Measurements from ENCODE around the gene ABHD17A. TPM values are rescaled to one million over a fixed set of nuclear protein-coding genes. Genes with fewer than 3 reads are reported as not detected.
"Not testable (repeated sequence)": the region's sequence is repeated elsewhere in the genome, so short reads cannot be mapped to it uniquely, and the experiment has no call there.

Gene ABHD17A
- total RNA-seq, 1 donor from 2014 or later = 76.4 TPM

DNA sequence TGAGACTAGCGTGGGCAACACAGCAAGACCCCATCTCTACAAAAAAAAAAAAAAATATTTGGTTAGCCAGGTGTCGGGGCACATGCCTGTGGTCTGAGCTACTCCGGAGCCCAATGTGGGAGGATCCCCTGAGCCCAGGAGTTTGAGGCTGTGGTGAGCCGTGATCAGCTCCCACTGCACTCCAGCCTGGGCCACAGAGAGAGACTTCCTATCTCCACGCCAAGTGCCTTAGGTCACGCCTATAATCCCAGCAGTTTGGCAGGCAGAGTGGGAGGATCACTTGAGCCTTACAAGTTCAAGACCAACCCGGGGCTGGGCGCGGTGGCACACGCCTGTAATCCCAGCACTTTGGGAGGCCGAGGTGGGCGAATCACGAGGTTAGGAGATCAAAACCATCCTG, 11.2 kb upstream of the ABHD17A start:
- intact Hi-C loops (cut with DNase I) = no loop called here
- peak; percentile 46 for DNase-seq
- no peak for ATAC-seq
- Histone ChIP-seq H3K4me1 (peaks cover 34% of the 10 kb centered on the region), H3K27ac (no peak overlapping the region), H3K9me3 (no peaks in the 10 kb centered on the region), H3K36me3 (no peaks in the 10 kb centered on the region), H3K4me3 (no peak overlapping the region), H3K27me3 (ENCODE audit: low read depth) (no peaks in the 10 kb centered on the region)
- TF ChIP-seq, protein P1, sequence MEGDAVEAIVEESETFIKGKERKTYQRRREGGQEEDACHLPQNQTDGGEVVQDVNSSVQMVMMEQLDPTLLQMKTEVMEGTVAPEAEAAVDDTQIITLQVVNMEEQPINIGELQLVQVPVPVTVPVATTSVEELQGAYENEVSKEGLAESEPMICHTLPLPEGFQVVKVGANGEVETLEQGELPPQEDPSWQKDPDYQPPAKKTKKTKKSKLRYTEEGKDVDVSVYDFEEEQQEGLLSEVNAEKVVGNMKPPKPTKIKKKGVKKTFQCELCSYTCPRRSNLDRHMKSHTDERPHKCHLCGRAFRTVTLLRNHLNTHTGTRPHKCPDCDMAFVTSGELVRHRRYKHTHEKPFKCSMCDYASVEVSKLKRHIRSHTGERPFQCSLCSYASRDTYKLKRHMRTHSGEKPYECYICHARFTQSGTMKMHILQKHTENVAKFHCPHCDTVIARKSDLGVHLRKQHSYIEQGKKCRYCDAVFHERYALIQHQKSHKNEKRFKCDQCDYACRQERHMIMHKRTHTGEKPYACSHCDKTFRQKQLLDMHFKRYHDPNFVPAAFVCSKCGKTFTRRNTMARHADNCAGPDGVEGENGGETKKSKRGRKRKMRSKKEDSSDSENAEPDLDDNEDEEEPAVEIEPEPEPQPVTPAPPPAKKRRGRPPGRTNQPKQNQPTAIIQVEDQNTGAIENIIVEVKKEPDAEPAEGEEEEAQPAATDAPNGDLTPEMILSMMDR (IDR thresholded peaks at IDR 0.05) = no peak

DNA sequence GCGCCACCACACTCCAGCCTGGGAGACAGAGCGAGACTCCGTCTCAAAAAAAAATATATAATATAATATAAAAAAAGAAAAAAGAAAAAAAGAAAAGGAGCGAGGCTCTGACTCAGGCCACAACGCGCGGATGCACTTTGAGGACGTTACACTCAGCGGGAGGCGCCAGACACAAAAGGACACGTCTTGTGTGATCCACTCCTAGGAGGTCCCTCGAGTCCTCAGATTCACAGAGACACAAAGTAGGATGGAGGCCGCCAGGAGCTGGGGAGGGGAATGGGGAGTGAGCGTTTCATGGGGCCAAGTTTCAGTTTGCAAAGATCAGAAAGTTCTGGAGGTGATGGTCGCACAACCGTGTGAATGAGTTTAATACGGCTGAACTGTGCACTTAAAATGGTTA, 8.5 kb upstream of the ABHD17A start:
- no peaks in the 10 kb centered on the region for H3K27me3 ChIP-seq (ENCODE audit: low read depth)
- H3K4me3 ChIP-seq = no peak overlapping the region
- TF ChIP-seq, protein P1 (IDR thresholded peaks at IDR 0.05) = no peak
- ATAC-seq = no peak
- intact Hi-C loops (cut with DNase I) = no loop called here
- H3K4me1 ChIP-seq = peaks cover 34% of the 10 kb centered on the region
- no peak overlapping the region for H3K27ac ChIP-seq
- no peak for DNase-seq
- no peaks in the 10 kb centered on the region for H3K36me3 ChIP-seq
- H3K9me3 ChIP-seq = no peaks in the 10 kb centered on the region

DNA sequence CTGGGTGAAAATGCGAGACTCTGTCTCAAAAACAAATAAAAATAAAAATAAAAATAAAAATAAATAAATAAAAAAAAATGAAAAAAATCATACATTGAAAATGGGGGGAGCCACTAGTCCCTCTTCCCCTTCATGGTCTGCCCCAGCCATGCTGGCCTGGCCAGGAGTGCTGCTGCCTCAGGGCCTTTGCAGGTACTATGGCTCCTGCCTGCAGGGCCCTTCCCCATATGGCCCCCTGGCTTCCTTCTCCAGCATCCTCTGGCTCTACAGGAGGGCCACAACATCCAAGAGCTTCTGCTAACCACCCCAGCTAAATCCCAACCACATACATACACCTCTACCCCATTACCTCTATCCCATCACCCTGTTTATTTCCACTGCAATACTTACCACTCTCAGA, 4.6 kb upstream of the ABHD17A start:
- Histone ChIP-seq H3K27ac (no peak overlapping the region), H3K4me3 (no peak overlapping the region), H3K27me3 (ENCODE audit: low read depth) (no peaks in the 10 kb centered on the region), H3K4me1 (peaks cover 2% of the 10 kb centered on the region), H3K36me3 (no peaks in the 10 kb centered on the region), H3K9me3 (no peaks in the 10 kb centered on the region)
- DNase-seq (no peak), ATAC-seq (no peak)
- intact Hi-C loops (cut with DNase I) = no loop called here
- TF ChIP-seq, protein P1 (IDR thresholded peaks at IDR 0.05) = no peak

DNA sequence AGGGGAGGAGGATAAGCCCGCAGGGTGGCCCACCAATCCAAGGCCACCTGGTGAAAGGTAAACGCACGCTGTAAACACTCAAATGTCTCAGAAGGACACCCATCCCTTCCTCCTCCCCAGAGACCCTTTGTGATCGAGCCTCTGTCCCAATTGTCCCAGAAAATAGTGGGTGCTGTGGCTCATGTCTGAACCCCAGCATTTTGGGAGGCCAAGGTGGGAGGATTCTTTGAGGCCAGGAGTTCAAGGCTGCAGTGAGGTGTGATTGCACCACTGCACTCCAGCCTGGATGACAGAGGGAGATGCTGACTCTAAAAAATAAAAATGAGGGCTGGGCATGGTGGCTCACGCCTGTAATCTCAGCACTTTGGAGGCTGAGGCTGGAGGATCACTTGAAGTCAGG, 3.1 kb upstream of the ABHD17A start:
- H3K27me3 ChIP-seq (ENCODE audit: low read depth) = no peaks in the 10 kb centered on the region
- TF ChIP-seq, protein P1 (IDR thresholded peaks at IDR 0.05) = no peak
- ATAC-seq (no peak), DNase-seq (no peak)
- no peaks in the 10 kb centered on the region for H3K36me3 ChIP-seq
- H3K27ac ChIP-seq = no peak overlapping the region
- H3K4me1 ChIP-seq = peaks cover 13% of the 10 kb centered on the region
- H3K9me3 ChIP-seq = no peaks in the 10 kb centered on the region
- no peak overlapping the region for H3K4me3 ChIP-seq
- intact Hi-C loops (cut with DNase I) = no loop called here

DNA sequence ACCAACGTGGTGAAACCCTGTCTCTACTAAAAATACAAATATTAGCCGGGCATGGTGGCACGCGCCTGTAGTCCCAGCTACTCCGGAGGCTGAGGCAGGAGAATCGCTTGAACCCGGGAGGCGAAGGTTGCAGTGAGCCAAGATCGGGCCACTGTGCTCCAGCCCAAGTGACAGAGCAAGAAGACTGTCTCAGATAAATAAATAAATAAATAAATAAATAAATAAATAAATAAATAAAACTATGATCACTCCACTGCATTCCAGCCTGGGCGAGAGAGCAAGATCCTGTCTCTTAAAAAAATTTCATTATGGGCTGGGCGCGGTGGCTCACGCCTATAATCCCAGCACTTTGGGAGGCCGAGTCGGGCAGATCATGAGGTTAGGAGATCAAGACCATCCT, 1.1 kb upstream of the ABHD17A start:
- DNase-seq; H3K36me3 ChIP-seq; H3K27ac ChIP-seq; H3K4me3 ChIP-seq; ATAC-seq; H3K27me3 ChIP-seq (ENCODE audit: low read depth); intact Hi-C loops (cut with DNase I); H3K9me3 ChIP-seq: not testable (repeated sequence)
- peaks cover 31% of the 10 kb centered on the region for H3K4me1 ChIP-seq

- H3K9me3 ChIP-seq = no peaks in the 10 kb centered on the region
- no peak for DNase-seq
- H3K27ac ChIP-seq = peak overlapping the region; percentile 90
- peaks cover 15% of the 10 kb centered on the region for H3K36me3 ChIP-seq
- H3K27me3 ChIP-seq (ENCODE audit: low read depth) = no peaks in the 10 kb centered on the region
- TF ChIP-seq, protein P1 (IDR thresholded peaks at IDR 0.05) = no peak
- ATAC-seq = peak; percentile 2 to 11
- intact Hi-C loops (cut with DNase I) = no loop called here
- H3K4me1 ChIP-seq = peaks cover 44% of the 10 kb centered on the region
- H3K4me3 ChIP-seq = peak overlapping the region; percentile 97
Measured at GRCh38 chr19:1884719-1885334, 469 bp downstream of the ABHD17A start.

All from lower lobe of right lung (tissue), 2 donors.